A172 (cell line): Measurements from ENCODE around the gene PLEKHH1. TPM values are rescaled to one million over a fixed set of nuclear protein-coding genes. Genes with fewer than 3 reads are reported as not detected.
A peak's percentile ranks its signal among the peaks of the same experiment; 100 is the strongest.
"Not testable (repeated sequence)": the region's sequence is repeated elsewhere in the genome, so short reads cannot be mapped to it uniquely, and the experiment has no call there.

Source experiments
- DNase-seq: peaks from one replicate; pipeline ENCODE4 v3.0.0-alpha.2; 2015; ENCODE audit warnings: low spot score
- total RNA-seq: library from RNA; depleted of rRNA; stranded (reverse); fragments of >200 nt; shearing (Covaris generic); gene quantifications from 2 replicates; pipeline ENCODE4 v1.2.3, GENCODE V29; 2014; rRNA removed

Gene PLEKHH1
- total RNA-seq, 1 experiment from 2014 or later: 5.0 TPM

GRCh38 chr14:67622675-67623074 is 89.6 kb downstream of the PLEKHH1 start:
- DNase-seq: peak; percentile 76

- peak; percentile 8 for DNase-seq
These were observed 90.0 kb downstream of the PLEKHH1 start for GRCh38 chr14:67623114-67623513.

GRCh38 chr14:67626131-67626530 is 93.0 kb downstream of the PLEKHH1 start:
- not testable (repeated sequence) for DNase-seq

GRCh38 chr14:67627519-67627918 is 94.4 kb downstream of the PLEKHH1 start:
- DNase-seq: no peak

GRCh38 chr14:67630186-67630585 is 97.1 kb downstream of the PLEKHH1 start:
- no peak for DNase-seq

- no peak for DNase-seq
These were observed 97.8 kb downstream of the PLEKHH1 start for GRCh38 chr14:67630938-67631337.

GRCh38 chr14:67633451-67634147 is 100.5 kb downstream of the PLEKHH1 start:
- no peak for DNase-seq

GRCh38 chr14:67636361-67636919 is 103.3 kb downstream of the PLEKHH1 start:
- DNase-seq: no peak

GRCh38 chr14:67638642-67639041 is 105.6 kb downstream of the PLEKHH1 start:
- DNase-seq: no peak

Other genes with a start within 250 kb of the PLEKHH1 start
- 159 and 183 TPM in 2 replicates for gene ATP6V1D, start 173.5 kb upstream of the PLEKHH1 start, total RNA-seq
- 316 and 323 TPM in 2 replicates for gene EIF2S1, start 173.0 kb upstream of the PLEKHH1 start, total RNA-seq
- gene PLEK2, start 121.1 kb upstream of the PLEKHH1 start, total RNA-seq: 0.69 and 4.1 TPM in 2 replicates
- 2.0 and 3.1 TPM in 2 replicates for gene TMEM229B, start 44.6 kb upstream of the PLEKHH1 start, total RNA-seq
- 11.5 and 18.6 TPM in 2 replicates for gene PIGH, start 67.0 kb downstream of the PLEKHH1 start, total RNA-seq
- gene ARG2, start 86.6 kb downstream of the PLEKHH1 start, total RNA-seq: 2.4 and 2.9 TPM in 2 replicates
- 27.7 and 28.4 TPM in 2 replicates for gene VTI1B, start 141.3 kb downstream of the PLEKHH1 start, total RNA-seq
- gene RDH11, start 162.5 kb downstream of the PLEKHH1 start, total RNA-seq: 44.1 and 45.8 TPM in 2 replicates
- gene RDH12, start 168.6 kb downstream of the PLEKHH1 start, total RNA-seq: 0.17 TPM in 1 of 2 replicates, not detected in the other